NOMO-1 treated with DMSO at 0.1 percent for 48 hours (cell line): Measurements from ENCODE around the gene CTDNEP1.

Experiments used
- DNase-seq: peaks from one replicate; lab custom pipeline; 2025; ENCODE audit not compliant: unreplicated experiment; lab: John Stamatoyannopoulos, UW

Gene CTDNEP1

DNA sequence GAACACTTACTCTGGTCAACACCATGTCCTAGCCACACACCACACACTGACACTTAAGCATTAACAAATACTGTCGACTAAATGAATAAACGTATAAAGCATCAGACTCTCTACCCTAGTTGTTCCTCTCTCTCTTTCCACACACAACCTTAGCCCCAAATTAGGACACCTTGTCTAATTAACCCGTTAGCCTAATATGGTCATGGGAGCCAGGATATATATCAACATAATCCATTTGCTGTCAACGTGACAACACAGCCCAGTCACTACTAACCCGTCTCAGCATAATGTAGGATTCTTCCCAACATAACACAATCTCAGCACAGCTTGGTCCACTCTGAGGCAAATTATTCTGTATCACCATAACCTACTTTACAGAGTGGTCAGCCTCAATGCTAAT is 19.4 kb downstream of the CTDNEP1 start:
- no peak for DNase-seq

DNA sequence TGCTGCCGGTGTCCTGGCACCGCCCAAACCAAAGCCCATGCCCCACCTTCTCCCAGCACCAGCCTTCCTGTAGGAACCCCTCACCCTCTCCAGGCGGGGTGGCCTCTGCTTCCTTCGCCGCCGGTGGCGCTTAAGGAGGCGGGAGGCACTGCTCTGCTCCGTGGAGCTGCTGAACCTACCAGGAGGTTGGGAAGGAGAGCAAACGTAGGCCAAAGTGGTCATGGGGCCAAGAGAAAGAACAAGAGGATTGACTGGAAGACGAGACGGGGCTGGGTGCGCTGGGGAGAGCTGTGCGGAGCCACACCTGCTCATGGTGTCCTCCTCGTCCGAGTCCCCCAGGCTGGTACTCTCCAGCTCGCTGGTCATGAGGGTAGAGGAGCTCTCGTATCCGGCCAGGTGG is 22.0 kb downstream of the CTDNEP1 start:
- DNase-seq: no peak

DNA sequence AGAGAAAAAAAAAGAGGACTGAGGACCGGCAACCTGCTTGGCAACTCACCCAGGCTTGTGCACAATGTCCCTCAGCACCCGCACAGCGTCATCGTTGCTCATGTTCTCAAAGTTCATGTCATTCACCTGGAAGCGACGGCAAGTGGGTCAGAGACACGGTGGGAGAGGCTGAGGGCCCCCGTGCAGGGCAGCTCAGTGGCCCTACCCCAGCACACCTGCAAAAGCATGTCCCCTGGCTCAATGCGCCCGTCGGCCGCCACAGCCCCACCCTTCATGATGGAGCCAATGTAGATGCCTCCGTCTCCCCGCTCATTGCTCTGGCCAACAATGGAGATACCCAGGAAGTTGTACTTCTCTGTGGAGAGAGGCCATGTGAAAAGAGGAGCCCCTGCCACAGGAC is 22.6 kb downstream of the CTDNEP1 start:
- no peak for DNase-seq

DNA sequence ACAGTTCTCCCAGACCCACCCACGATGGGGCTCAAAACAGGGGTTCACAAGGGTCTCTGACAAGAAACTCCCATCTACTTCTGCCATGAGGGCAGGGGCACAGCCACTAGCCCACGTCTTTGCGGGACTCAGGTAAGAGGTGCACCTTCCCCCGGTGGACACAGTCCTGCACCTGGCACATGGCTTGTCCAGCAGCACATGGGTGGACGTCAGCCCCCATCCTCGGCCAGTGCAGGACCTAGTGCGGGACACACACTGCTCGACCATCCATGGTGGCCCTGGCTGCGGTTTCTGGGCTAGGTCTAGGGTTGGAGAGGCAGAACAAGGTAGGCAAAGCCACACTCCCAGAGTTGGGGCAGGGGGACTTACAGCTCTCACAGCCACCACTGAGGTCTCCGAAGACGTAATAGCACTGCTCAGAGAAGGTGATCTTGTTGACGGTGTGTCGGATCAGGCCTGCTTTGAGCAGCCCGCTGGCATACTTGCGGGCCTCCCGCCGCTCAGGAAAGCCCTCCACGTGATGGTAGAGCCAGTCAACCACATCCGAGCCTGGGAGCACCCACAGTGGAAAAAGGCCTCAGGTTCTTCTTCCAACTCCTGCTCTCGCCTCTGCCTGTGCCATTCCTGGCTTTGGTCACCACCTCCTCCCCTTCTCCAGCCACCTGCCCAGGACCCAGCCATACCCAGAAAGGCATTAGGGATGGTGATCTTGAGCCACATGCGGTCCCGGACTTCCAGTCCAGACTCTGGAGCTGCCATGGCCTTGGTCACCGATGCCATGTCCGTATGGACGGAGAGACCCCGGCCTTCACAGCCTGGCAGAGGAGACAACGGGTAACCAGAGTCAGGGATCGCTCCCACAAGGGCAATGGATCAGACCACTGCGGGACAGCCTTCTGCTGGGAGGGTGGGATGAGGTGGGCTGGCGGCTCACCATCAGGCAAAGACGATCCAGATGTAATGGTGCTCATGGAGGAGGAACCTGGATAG is 24.5 kb downstream of the CTDNEP1 start:
- DNase-seq: no peak

DNA sequence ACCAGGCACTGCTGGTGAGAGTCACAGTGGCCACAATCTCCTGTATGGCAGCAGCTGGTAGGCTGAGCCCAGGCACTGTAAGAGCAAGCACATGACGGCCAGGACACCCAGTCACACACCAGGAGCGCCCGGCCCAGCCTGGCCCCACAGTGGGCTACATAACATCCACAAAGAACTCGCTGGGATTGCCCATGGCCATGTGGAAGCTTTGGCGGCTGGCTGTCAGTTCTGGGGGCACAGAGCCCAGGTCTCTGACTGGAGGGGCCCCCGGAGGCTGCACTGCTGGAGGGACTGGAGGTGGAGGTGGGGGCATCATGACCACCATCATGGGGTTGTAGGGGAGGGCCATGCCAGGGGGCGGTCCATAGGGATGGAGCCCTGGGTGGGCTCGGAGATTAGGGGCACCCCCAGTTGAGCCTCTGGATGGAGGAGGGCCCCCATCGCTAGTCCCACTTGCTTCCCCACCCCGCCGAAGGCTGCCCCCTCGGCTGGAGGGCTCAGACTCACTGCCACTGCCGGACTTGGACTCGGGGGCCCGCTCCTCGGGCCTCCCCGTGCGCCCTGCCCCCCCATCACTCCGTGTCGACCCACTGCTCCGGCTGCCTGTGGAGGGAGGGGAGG is 25.7 kb downstream of the CTDNEP1 start:
- no peak for DNase-seq

DNA sequence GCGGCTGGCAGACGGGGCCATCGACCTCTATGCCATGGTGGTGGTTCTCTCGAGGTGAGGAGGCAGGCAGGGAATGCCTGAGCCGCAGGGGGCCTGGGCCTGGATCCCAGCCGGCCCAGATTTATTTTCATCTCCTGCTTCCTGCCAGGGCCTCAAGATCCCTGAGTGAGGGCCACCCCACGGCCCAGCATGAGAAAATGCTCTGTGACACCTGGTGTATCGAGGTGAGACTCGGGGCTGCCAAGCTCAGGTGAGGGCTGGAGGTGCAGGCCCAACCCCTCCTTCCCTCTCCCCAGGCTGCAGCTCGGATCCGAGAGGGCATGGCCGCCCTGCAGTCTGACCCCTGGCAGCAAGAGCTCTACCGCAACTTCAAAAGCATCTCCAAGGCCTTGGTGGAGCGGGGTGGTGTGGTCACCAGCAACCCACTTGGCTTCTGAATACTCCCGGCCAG is 26.8 kb downstream of the CTDNEP1 start:
- DNase-seq: no peak

DNA sequence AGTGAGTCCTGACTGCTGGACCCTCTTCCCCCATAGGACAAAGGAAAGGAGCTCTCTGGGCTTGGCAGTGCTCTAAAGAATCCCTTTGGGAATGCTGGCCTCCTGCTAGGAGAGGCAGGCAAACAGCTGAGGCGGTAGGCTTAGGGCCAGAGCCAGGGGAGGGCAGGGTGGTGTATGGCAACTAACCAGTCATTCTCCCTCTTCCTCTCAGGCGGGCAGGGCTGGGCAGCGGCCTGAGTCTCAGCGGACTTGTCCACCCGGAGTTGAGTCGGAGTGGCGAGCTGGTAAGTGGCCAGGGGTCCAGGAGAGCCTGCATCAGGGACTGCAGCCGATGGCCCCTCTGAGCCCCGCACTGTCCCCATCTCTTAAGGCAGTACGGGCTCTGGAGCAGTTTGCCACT is 27.4 kb downstream of the CTDNEP1 start:
- DNase-seq: no peak

DNA sequence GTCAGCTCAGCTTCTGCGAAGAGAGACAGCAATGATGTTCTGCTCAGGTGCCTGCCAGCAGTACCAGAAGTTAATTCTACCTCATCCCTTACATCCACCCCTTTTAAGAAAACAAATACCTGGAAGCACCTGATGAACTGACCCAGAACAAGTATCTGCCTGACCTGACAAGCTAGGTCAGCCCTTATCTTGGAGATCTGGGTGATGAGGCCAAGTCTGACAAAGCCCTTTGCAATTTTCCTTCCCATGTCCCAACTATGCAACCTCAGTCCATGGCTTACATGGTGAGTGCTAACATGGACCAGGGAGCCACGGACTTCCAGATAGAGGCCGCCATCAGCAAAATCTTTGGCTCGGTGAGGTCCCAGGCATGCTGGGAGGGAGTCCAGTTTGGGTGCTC is 28.2 kb downstream of the CTDNEP1 start:
- DNase-seq: no peak

DNA sequence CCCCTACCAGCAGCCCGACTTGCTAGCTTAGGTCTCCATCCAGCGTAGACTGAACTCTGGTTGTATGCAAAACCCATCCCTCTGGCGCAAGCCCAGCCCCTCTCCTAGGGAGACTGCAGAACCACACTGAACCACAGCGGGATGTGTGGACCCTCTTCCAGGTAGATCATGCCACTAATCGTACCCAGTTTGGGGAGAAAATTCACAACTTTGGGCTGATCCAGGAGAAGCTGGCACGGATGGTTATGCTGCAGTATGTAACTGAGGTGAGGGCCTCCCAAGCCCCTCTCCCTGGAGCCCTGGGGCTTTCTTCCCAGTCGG is 28.6 kb downstream of the CTDNEP1 start:
- DNase-seq: no peak

DNA sequence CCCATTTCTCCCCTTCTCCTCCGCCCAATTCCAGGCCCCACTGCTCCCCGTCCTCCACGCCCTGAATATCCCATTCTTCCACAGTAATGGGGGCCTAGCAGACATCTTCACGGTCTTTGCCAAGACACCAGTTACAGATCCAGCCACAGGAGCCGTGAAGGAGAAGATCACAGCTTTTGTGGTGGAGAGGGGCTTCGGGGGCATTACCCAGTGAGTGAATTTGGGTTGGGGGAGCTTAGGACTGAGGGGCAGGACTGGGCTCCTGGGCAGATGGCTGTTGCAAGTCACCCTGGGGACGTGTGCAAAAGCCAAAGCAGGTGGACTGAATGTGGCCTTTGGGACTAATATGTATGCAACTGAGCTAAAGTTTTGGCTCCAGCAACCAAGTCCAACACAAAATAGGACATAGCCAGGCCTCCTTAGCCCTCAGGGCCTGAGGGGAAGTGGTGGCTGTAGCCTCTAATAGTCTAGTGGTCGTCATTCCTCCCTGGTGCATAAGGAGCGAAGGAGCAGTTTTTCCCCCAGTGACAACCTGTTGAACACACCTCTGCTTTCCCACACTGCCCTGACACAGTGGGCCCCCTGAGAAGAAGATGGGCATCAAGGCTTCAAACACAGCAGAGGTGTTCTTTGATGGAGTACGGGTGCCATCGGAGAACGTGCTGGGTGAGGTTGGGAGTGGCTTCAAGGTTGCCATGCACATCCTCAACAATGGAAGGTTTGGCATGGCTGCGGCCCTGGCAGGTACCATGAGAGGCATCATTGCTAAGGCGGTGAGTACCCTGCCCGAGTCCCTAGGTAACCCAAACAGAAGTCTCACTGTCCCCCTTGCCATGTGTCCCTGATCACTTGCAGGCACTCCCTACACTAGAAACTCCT is 29.2 kb downstream of the CTDNEP1 start:
- no peak for DNase-seq

DNA sequence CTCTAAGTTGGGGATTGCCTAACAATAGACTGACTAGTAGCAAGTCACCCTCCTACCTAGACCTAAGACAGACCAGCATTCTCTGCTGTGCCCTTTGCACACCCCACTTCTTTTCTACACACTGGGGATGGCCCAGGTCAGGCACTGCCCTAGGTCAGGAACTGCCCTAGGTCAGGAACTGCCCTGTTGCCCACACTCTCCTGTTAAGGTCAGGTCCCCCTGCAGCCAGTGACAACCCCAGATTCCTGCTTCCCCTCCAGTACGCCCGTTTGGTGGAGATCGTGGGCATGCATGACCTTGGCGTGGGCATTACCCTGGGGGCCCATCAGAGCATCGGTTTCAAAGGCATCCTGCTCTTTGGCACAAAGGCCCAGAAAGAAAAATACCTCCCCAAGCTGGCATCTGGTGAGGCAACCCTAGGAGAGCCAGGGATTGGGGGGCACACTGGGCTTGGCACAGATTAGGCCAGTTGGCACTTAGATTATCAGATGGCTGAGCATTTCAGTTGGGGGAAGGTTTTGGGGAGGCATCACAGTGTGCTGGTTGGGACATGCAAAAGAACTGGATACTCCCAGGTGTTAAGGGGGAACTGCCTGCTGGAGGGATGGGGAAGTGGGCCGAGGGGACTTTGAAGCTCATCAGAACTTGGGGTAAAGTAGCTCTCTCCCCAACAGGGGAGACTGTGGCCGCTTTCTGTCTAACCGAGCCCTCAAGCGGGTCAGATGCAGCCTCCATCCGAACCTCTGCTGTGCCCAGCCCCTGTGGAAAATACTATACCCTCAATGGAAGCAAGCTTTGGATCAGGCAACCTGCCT is 30.0 kb downstream of the CTDNEP1 start:
- DNase-seq: no peak

DNA sequence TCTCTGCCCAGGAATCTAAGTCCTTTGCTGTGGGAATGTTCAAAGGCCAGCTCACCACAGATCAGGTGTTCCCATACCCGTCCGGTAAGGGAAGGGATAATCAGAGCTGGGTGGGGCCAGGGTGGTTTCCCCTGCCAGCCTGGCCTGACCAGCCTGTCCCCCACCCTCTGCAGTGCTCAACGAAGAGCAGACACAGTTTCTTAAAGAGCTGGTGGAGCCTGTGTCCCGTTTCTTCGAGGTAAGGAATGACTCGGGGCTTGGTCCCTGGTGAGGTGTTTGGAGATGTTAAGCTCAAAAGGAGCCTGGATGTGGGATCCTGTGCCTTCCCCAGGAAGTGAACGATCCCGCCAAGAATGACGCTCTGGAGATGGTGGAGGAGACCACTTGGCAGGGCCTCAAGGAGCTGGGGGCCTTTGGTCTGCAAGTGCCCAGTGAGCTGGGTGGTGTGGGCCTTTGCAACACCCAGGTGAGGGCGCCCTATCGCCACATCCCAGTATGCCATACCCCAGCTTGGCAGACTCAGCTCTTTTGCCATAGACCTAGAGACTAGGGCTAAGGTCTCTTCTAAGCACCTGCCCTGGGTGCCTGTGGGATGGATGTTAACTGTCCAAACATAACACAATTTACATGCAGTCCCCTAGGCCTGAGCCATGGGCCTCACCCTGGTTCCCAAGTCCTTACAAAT is 30.8 kb downstream of the CTDNEP1 start:
- DNase-seq: peak; percentile 66

DNA sequence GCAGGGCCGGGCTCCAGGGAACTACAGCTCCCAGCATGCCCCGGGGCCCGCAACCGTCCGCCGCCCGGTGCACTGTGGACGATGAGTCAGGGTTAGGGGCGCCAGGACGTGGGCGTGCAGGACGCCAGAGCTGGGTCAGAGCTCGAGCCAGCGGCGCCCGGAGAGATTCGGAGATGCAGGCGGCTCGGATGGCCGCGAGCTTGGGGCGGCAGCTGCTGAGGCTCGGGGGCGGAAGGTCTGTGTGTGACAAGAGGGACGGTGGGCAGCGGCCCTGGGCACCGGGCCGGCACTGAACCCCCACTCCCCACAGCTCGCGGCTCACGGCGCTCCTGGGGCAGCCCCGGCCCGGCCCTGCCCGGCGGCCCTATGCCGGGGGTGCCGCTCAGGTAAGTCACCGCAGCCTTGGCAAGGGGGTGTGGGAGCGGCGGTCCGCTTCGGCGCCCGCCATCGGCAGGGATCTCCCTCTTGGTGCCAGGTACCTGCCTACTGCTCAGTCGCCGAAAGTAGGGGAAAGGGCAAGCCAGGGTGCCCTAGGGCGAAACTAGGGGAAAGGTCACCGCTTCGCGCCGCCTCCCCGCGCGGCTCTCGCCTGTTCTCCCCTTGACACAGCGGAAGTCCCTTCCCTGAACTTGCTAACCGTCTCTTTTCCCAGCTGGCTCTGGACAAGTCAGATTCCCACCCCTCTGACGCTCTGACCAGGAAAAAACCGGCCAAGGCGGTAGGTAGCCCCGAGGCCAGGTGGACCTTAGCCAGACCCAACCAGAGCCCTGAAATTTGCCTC is 31.5 kb downstream of the CTDNEP1 start, which contains the start of the genes ACADVL and DLG4:
TSS of gene ACADVL (plus strand) at position 127 of the 781 bp plus-strand sequence. CDS start at position 174, 47 bp downstream.
TSS of gene DLG4 (minus strand) at position 25 of the 781 bp plus-strand sequence.
- DNase-seq: peak; percentile 78

DNA sequence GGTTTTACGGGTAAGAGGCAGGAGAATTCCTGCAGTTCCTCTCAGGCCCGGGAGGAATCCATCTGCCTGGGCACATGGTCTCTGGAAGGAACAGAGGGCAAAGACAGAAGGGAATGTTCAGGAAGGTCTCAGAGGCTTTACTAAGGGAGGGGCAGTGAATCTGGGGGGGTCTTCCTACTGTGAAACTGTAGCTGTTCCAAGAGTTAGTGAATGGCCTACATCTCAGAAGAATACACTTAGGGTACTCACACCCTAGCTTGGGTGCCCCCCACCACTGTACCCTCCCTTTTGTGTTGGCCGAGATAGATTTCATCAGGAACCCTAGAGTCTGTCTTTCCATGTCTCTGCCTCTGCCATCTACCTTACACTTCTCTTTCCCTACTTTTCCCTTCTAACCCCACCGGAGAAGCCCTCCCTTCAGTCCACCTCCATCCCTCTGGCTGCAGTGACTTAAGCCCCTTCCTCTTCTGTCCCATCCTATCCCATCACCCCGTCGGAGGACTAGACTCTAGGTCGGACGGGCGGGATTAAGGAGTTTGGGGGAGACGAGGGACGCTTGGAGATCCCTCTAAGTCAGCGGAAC is 32.2 kb downstream of the CTDNEP1 start:
- DNase-seq: no peak

DNA sequence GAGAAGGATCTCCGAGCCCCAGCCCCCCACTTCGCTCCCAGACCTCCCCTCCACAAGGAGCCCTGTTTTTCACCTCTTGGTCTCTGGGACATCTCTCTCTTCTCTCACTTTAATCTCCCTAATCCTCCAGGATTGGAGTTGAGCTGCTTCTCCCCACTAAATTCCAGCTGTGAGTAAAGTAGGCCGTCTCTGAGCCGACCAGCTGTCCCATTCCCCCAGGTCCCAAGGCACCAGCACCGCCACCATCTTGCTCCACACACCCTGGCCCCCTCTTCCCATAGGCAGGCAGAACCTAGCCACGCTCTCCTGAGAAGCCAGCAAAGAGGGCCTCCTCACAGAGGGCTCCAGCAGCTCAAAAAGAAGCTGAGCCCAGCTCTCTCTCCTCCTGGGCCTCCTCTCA is 32.8 kb downstream of the CTDNEP1 start:
- DNase-seq: no peak

DNA sequence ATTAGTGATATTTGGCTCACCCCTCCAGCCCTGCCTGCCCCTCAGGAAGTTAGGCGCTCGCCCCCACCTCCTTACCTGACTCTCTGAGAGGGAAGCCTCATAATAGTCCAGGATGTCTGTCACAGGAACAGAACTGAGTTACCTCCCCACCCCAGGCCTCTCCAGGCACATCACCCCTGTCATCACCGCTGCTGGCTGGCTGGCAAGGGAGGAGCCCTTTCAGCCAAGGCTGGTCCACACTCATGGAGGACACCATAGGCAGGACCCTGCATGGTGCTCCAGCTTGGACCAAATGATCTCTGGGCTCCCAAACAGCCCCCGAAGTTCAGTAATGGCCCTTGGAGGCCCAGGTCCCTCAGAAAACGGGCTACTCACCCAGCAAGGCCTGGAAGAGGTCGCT is 33.4 kb downstream of the CTDNEP1 start:
- DNase-seq: no peak

DNA sequence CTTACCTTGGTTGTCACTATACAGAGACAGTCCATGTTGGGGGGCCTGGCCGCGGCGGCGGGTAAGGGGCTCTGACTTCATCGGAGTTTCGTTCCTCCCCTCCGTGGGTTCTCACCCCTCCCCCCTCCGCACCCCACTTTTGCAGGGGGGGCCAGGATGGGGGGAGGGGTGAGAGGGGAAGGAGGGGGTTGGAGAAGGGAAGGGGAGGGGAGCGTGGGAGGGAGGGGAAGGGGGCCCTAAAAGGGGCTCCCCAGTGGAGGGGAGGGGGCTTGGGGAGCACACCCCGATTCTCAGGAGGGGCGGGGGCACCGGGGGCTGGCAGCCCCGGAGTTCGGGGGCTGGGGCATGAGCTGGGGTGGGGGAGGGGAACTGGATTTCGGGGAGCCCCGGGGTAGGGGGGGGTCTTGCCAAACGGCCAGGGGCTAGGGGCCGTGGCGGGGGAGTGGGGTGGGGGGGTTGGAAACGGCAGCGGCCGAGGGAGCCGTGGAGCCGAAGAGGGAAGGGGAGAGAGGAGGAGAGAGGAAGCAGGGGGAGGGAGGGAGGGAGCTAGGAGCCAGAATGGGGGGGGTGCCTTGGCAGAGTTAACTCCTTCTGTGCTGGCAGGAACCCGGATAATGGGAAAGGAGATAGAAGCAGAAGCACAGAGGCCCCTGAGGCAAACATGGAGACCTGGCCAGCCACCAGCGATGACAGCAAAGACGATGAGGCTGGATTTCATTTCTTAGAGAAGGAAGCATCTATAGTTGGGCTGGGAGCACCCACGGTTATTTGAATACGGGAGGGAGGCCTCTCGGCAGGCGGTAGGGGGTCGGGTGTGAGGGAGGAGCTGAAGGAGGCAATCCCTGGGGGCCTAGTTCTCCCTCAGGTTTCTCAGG is 34.2 kb downstream of the CTDNEP1 start:
- DNase-seq: peak; percentile 68
